WI38 (cell line): Measurements from ENCODE around the gene C2orf42.

ENCODE experiments used
- H3K4me3 ChIP-seq: 2 replicates; pipeline ENCODE4 v1.5.1; 2011; ENCODE audit warnings: low read depth, mild to moderate bottlenecking, control low read depth, low read length
- CTCF ChIP-seq: IDR thresholded peaks from 2 replicates; pipeline ENCODE4 v1.5.1; 2012; ENCODE audit warnings: low read depth, mild to moderate bottlenecking, control low read depth, low read length

C2orf42 gene

DNA sequence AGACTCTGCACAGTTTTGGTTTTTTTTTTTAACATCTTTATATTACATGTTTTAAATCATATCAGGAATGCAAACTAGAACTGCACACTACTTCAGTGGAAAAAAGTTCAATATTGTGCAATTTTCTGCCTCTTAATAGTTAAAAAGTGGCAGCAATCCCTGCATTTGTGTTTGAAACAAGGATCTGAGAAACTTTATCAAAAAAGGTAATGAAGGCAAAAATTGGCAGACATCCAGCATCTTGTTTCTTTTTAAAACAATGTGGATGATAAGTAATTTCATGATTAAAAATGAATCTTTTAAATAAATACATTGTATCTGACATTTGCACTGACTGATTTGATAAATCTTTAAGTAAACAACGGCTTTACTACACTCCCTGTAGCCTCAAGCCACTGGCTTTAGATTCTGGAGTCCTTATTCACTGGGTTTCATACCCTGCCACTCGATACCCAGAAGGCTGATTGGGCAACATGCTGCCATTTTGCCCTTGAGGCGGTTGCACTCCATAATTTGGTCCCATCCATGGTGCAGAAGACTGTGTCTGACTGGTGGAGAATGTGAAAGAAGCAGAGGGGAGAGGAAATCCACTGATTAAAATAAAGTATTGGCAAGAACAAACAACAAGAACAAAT, 21.6 kb upstream of the C2orf42 start:
- no peak overlapping the region for H3K4me3 ChIP-seq
- no peak for TF ChIP-seq CTCF

GRCh38 chr2:70211595-70211994, 20.8 kb upstream of the C2orf42 start:
- no peak overlapping the region for H3K4me3 ChIP-seq
- no peak for TF ChIP-seq CTCF

GRCh38 chr2:70204452-70204851, 13.6 kb upstream of the C2orf42 start:
- no peak for TF ChIP-seq CTCF
- no peak overlapping the region for H3K4me3 ChIP-seq

- no peak for TF ChIP-seq CTCF
- H3K4me3 ChIP-seq, result no peak overlapping the region
Observed at GRCh38 chr2:70203086-70203485, 12.3 kb upstream of the C2orf42 start.

DNA sequence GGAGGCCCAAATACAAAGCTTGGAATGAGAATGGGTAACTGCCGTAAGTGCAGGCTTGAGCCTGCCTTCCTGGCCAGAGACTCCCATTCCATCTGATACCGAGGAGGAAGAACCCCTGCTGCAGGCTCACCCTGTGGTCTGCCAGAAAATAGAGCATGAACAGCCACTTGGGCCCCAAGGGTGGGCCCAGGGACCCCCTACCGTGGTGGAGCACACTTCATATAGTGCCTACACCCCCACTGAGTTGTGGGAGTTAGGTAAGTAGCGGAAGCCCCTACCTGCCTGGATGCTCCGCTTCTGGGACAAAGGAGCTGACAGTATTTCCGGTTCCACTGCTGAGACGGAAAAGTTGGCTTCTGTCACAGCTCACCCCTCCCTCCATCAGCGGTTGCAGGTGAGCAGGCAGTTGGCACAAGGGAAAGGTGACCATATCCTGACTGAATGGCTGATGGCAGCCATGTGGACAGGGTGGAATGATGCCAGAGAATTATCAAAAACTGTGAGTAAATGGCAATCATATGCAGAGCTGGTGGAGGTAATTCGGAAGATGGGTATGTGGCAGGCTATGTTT, 11.5 kb upstream of the C2orf42 start:
- no peak overlapping the region for H3K4me3 ChIP-seq
- TF ChIP-seq CTCF, result no peak

DNA sequence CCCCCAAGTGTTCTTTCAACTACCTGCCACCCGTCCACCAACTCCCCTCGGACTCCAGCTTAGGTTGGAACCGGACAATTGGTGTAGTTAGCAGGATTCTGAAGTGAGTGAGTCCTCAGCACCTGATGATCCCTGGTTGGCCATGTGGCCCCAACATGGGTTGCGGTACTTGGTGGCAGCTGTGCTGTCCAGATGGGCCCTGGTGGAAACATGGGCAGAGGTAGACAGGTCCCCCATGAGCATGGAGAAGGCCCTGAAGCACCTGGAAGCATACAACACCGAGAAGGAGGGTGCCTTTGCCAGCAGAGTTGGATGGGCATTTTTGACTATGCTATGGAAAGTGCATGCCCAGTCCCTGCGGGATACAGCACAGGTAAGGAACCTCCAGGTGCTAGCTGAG, 11.0 kb upstream of the C2orf42 start:
- TF ChIP-seq CTCF, result no peak
- H3K4me3 ChIP-seq, result no peak overlapping the region

DNA sequence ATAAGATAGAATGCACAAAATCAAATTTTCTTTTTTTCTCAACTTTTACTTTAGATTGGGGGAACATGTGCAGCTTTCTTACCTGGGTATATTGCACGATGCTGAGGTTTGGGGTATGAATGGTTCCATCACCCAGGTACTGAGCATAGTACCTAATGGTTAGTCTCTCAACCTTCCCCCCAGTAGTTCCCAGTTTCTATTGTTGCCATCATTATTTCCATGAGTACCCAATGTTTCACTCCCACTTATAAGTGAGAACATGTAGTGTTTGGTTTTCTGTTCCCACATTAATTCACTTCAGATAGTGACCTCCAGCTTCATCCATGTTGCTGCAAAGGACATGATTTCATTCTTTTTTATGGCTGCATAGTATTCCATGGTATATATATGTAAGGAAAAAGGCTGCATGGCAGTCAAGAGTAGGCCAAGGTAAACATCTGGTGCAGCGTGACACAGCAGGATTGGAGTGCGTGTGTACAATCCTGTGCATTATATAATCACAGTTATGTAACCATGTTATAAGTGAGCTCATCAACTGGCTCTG, 10.5 kb upstream of the C2orf42 start:
- no peak overlapping the region for H3K4me3 ChIP-seq
- TF ChIP-seq CTCF, result no peak
